CD4-positive, alpha-beta T cell (primary cell): ENCODE data around the gene CNTN4. TPM values are rescaled to one million over a fixed set of nuclear protein-coding genes. Genes with fewer than 3 reads are reported as not detected.

Experiments used
- ATAC-seq: fragments of 200-7000 bp; cut with Tn5 transposase; one replicate; pipeline ENCODE4 v1.10.0; 2022; ENCODE audit warnings: mild to moderate bottlenecking; ENCODE audit not compliant: poor library complexity
- CTCF ChIA-PET: fragments of 350-600 bp; sonication (Branson Sonifier 250); formaldehyde crosslinking; loops from one replicate; lab custom pipeline; 2021; ENCODE audit warnings: antibody characterized with exemption, inconsistent platforms; lab: Charles Lee
- POLR2A ChIA-PET: fragments of 350-600 bp; sonication (Branson Sonifier 250); formaldehyde crosslinking; loops from one replicate; lab custom pipeline; 2021; ENCODE audit warnings: antibody characterized with exemption, inconsistent platforms; lab: Charles Lee
- DNase-seq, 14 experiments: peaks; one replicate each; pipeline ENCODE4 v3.0.0-alpha.2; 2013 to 2020; ENCODE audit warnings: mixed read lengths in 2 of 14
- H3K27ac ChIP-seq, 2 donors: one replicate each; pipeline versions ENCODE4 v1.5.1 to v1.7.0; 2013; ENCODE audit warnings: low read length in 2 of 2, low read depth in 1 of 2, mild to moderate bottlenecking in 1 of 2
- H3K27me3 ChIP-seq, 2 experiments: 1 replicate in 1 of 2; 2 replicates in 1 of 2; pipeline versions ENCODE4 v1.6.1 to v1.7.0; 2013; ENCODE audit warnings: low read length in 2 of 2, control low read depth in 1 of 2, mild to moderate bottlenecking in 1 of 2, moderate library complexity in 1 of 2; ENCODE audit not compliant: insufficient read depth in 2 of 2, control insufficient read depth in 1 of 2
- H3K36me3 ChIP-seq: one replicate; pipeline ENCODE4 v1.6.1; 2013; ENCODE audit warnings: low read length, control low read depth; ENCODE audit not compliant: insufficient read depth
- H3K4me1 ChIP-seq: one replicate; pipeline ENCODE4 v1.6.1; 2013; ENCODE audit warnings: low read length, control low read depth; ENCODE audit not compliant: insufficient read depth
- H3K4me3 ChIP-seq: one replicate; pipeline ENCODE4 v1.5.1; 2013; ENCODE audit warnings: mild to moderate bottlenecking, low read length, moderate library complexity
- H3K9me3 ChIP-seq, 2 experiments: 1 replicate in 1 of 2; 2 replicates in 1 of 2; pipeline versions ENCODE4 v1.6.1 to v1.7.0; 2013; ENCODE audit warnings: low read length in 2 of 2, mild to moderate bottlenecking in 2 of 2, control low read depth in 1 of 2, moderate library complexity in 1 of 2; ENCODE audit not compliant: control insufficient read depth in 1 of 2, insufficient read depth in 1 of 2
- H3K27ac Mint-ChIP-seq: one replicate; pipeline ENCODE4 v1.8.0; 2020; ENCODE audit warnings: mixed read lengths
- H3K27me3 Mint-ChIP-seq: one replicate; pipeline ENCODE4 v1.8.0; 2021; ENCODE audit warnings: mixed read lengths
- H3K36me3 Mint-ChIP-seq: one replicate; pipeline ENCODE4 v1.8.0; 2021; ENCODE audit warnings: low read depth, mixed read lengths
- H3K4me1 Mint-ChIP-seq: one replicate; pipeline ENCODE4 v1.8.0; 2021; ENCODE audit warnings: low read depth, mixed read lengths
- H3K4me3 Mint-ChIP-seq: one replicate; pipeline ENCODE4 v1.8.0; 2020; ENCODE audit warnings: mild to moderate bottlenecking, mixed read lengths
- H3K9me3 Mint-ChIP-seq: one replicate; pipeline ENCODE4 v1.8.0; 2020; ENCODE audit warnings: mixed read lengths
- CTCF ChIP-seq: fragments of 200-600 bp; IDR thresholded peaks from one replicate; pipeline ENCODE4 v1.8.0; 2022; ENCODE audit warnings: antibody characterized with exemption, mild to moderate bottlenecking
- intact Hi-C, 2 experiments: fragments of 100-400 bp; cut with DNase I in 1 of 2; cut with micrococcal nuclease in 1 of 2; formaldehyde crosslinking; loops; one replicate each; pipeline versions ENCODE4 v1.15.1 to v1.9.0; 2023 to 2025; cut with DNase I, micrococcal nuclease
- total RNA-seq, 174 experiments: library from RNA in 2 of 174; stranded (reverse) in 2 of 174; gene quantifications; one replicate each; pipeline ENCODE4 v1.2.3 and lab custom pipeline; 2021 to 2026

CNTN4 gene
- total RNA-seq, 2 experiments from 2014 or later: not detected

GRCh38 chr3:2863127-2863526 is 764.5 kb downstream of the CNTN4 start:
- ChIA-PET CTCF (no interaction called here), POLR2A (no interaction called here)
- Mint-ChIP-seq H3K27ac (no peak overlapping the region), H3K36me3 (no peaks in the 10 kb centered on the region), H3K4me1 (no peaks in the 10 kb centered on the region), H3K9me3 (no peaks in the 10 kb centered on the region), H3K4me3 (no peak overlapping the region), H3K27me3 (peaks cover 5% of the 10 kb centered on the region)
- no peak for TF ChIP-seq CTCF
- Histone ChIP-seq H3K4me3 (no peak overlapping the region), H3K27me3 (peaks cover 0 to 4% of the 10 kb centered on the region in 2 experiments), H3K27ac (no peak overlapping the region), H3K36me3 (no peaks in the 10 kb centered on the region), H3K4me1 (no peaks in the 10 kb centered on the region), H3K9me3 (no peaks in the 10 kb centered on the region)
- DNase-seq: no peak
- intact Hi-C loops: no loop called here
- no peak for ATAC-seq

- no peaks in the 10 kb centered on the region for H3K4me1 Mint-ChIP-seq
- Histone ChIP-seq H3K36me3 (no peaks in the 10 kb centered on the region), H3K27ac (no peak overlapping the region), H3K4me1 (no peaks in the 10 kb centered on the region), H3K4me3 (no peak overlapping the region), H3K9me3 (no peaks in the 10 kb centered on the region), H3K27me3 (peaks cover 0 to 4% of the 10 kb centered on the region in 2 experiments)
- TF ChIP-seq CTCF: no peak
- no peak overlapping the region for H3K4me3 Mint-ChIP-seq
- no peaks in the 10 kb centered on the region for H3K9me3 Mint-ChIP-seq
- no peaks in the 10 kb centered on the region for H3K36me3 Mint-ChIP-seq
- intact Hi-C loops: no loop called here
- CTCF ChIA-PET: no interaction called here
- no peak overlapping the region for H3K27ac Mint-ChIP-seq
- ATAC-seq (no peak), DNase-seq (no peak)
- POLR2A ChIA-PET: no interaction called here
- peaks cover 8% of the 10 kb centered on the region for H3K27me3 Mint-ChIP-seq
Observed at GRCh38 chr3:2869905-2870304, 771.2 kb downstream of the CNTN4 start.

- Histone ChIP-seq H3K27ac (no peak overlapping the region), H3K9me3 (no peaks in the 10 kb centered on the region), H3K36me3 (no peaks in the 10 kb centered on the region), H3K4me1 (no peaks in the 10 kb centered on the region), H3K4me3 (no peak overlapping the region), H3K27me3 (peaks cover 0 to 4% of the 10 kb centered on the region in 2 experiments)
- H3K4me1 Mint-ChIP-seq: no peaks in the 10 kb centered on the region
- ChIA-PET CTCF (no interaction called here), POLR2A (no interaction called here)
- ATAC-seq (no peak), DNase-seq (no peak)
- no peak overlapping the region for H3K4me3 Mint-ChIP-seq
- no peaks in the 10 kb centered on the region for H3K9me3 Mint-ChIP-seq
- intact Hi-C loops: no loop called here
- TF ChIP-seq CTCF: no peak
- peaks cover 8% of the 10 kb centered on the region for H3K27me3 Mint-ChIP-seq
- H3K36me3 Mint-ChIP-seq: no peaks in the 10 kb centered on the region
- no peak overlapping the region for H3K27ac Mint-ChIP-seq
Observed at GRCh38 chr3:2870724-2871333, 772.2 kb downstream of the CNTN4 start.
